PFSK-1 (cell line): ENCODE measurements around the gene SNX10.

Source experiments
- FOXP2 ChIP-seq: optimal IDR thresholded peaks from 2 replicates; pipeline ENCODE3; 2011; ENCODE audit warnings: borderline replicate concordance, control low read depth, inconsistent platforms; ENCODE audit not compliant: insufficient read depth; ENCODE audit errors: extremely low read length, extremely low read depth
- POLR2AphosphoS5 ChIP-seq: IDR thresholded peaks from 2 replicates; pipeline ENCODE4 v1.6.1; 2012; ENCODE audit warnings: low read depth, mild to moderate bottlenecking, control low read depth, low read length, moderate library complexity
- REST ChIP-seq, 2 experiments: IDR thresholded peaks; 2 replicates each; pipeline versions ENCODE4 v1.6.1 to v1.8.0; 2011 to 2012; ENCODE audit warnings: low read depth in 2 of 2, low read length in 2 of 2, control low read depth in 1 of 2, inconsistent platforms in 1 of 2, mild to moderate bottlenecking in 1 of 2, moderate library complexity in 1 of 2; ENCODE audit not compliant: insufficient read depth in 1 of 2
- SIN3A ChIP-seq: IDR thresholded peaks from 2 replicates; pipeline ENCODE4 v1.6.1; 2012; ENCODE audit warnings: mild to moderate bottlenecking, low read length, moderate library complexity, borderline replicate concordance; ENCODE audit not compliant: insufficient read depth
- TAF1 ChIP-seq: IDR thresholded peaks from 2 replicates; pipeline ENCODE4 v1.6.1; 2012; ENCODE audit warnings: low read length, control low read depth, borderline replicate concordance; ENCODE audit not compliant: insufficient read depth

DNA sequence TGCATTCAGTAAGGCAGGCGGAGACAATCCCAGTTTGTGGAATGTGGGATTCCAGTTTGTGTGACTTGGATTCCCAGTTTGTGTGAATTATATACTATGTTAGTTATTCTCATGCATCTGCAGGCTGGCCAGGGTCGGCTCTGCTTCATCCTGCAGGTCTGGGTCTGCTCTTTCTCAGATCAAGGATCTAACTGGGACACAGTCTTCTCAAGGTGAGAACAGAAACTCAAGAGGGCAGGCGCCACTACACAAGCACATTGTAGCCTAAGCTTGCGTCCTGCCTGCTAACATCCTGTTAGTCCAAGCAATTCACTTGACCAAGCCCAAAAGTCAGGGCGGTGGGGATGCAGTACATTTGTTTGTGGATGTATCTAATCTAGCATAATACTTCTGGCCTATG, 131.1 kb downstream of the SNX10 start:
- TF ChIP-seq REST (IDR thresholded peaks at IDR 0.05; ENCODE audit: insufficient read depth in 1 of 2, low read depth in 2 of 2, low read length in 2 of 2) (no peak), TAF1 (no peak), POLR2AphosphoS5 (no peak), FOXP2 (no peak), SIN3A (no peak)
